Epidermal melanocyte (primary cell): ENCODE data around the gene CYP2A6.
"Not testable (repeated sequence)": the region's sequence is repeated elsewhere in the genome, so short reads cannot be mapped to it uniquely, and the experiment has no call there.

ENCODE experiments used
- DNase-seq: peaks from one replicate; pipeline ENCODE4 v3.0.0; 2011; ENCODE audit warnings: low spot score; ENCODE audit not compliant: insufficient read length

The CYP2A6 gene

DNA sequence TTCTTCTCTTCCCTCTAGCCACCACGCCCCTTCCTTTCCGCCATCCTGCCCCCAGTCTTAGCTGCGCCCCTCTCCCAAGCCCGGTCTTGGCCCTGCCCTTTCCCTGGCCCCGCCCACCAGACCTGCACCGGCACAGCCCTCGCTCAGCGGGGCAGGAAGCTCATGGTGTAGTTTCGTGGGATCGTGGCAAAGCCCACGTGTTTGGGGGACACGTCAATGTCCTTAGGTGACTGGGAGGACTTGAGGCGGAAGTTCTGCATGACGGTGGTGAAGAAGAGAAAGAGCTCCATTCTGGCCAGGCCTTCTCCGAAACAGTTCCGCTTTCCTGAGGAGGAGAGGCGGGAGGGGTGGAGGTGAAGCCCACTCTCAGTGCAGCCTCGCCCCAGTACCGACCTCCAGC is 6.6 kb downstream of the CYP2A6 start:
- DNase-seq, result not testable (repeated sequence)

DNA sequence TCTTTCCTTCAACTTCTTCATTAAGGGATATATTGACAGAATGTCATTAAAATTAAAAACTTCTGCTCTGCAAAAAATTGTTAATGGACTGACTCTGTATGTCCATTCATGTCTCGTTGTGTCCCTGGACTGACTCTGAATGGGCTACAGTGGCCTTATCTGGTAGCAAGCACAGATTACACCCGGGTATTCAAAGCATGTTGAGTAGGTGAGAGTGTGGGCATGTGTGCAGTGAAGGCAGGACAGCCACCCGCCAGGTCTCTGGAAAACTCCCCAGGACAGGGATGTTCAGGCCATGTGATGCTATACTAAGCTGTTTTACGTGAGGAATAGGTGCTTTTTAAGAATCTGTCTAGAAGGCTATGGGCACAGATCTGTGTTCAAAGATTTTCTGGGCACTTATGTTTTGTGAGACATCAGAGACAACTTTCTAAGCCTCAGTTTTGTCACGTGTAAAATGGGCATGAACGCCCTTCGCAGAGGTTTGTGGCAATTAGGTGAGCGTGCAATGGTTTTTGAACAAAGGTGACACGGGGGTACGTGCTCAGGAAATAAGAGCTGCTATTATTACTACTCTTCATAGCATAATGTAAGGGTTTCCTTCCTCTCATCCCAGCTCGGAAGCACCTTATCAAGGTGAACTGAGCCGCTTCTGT is 7.1 kb downstream of the CYP2A6 start:
- not testable (repeated sequence) for DNase-seq

DNA sequence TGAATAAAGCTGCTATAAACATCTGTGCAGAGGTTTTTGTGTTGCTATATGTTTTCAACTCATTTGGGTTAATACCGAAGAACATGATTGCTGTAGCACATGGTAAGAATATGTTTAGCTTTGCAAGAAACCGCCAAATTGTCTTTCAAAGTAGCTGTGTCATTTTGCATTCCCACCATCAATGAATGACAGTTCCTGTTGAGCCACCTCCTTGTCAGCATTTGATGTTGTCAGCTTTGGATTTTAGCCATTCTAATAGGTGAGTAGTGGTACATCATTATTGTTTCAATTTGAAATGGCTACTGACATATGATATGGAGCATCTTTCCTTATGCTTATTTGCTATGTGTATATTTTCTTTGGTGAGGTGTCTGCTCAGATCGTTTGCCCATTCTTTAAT is 8.2 kb downstream of the CYP2A6 start:
- not testable (repeated sequence) for DNase-seq

DNA sequence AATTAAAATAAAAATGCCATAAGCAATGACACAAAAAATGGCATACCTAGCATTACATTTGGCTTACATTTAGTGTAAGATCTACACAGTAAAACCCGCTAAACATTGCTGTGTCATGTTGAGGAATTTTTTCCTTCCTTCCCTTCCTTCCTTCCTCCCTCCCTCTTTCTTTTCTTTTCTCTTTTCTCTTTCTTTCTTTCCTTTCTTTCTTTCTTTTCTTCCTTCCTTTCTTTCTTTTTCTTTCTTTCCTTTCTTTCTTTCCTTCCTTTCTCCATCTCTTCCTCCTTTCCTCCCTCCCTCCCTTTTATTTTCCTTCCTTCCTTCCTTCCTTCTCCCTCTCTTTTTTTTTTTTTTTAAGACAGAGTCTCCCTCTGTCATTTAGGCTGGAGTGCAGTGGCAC is 11.8 kb downstream of the CYP2A6 start:
- DNase-seq, result not testable (repeated sequence)

DNA sequence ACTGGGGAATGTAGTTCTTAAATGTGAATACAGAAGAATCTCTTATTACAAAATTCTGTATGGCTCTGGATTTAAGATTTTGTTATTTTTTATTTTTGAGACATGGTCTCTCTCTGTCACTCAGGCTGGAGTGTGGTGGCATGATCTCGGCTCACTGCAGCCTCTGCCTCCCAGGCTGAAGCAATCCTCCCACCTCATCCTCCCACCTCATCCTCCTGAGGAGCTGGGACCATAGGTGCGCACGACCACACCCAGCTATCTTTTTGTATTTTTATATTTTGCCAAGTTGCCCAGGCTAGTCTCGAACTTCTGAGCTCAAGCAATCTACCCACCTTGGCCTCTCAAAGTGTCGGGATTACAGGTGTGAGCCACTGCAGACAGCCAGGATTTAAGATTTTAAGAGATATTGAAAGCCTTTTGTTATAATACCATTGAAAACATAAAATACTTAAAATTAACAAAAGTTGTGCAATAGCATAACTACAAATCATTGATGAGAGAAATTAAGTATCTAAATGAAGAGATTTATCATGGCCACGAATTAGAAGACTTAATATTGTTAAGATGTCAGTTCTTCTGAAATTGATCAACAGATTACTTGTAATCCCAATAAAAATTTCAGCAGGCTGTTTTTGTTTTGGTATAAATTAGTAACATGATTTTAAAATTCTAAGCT is 13.4 kb downstream of the CYP2A6 start:
- no peak for DNase-seq

DNA sequence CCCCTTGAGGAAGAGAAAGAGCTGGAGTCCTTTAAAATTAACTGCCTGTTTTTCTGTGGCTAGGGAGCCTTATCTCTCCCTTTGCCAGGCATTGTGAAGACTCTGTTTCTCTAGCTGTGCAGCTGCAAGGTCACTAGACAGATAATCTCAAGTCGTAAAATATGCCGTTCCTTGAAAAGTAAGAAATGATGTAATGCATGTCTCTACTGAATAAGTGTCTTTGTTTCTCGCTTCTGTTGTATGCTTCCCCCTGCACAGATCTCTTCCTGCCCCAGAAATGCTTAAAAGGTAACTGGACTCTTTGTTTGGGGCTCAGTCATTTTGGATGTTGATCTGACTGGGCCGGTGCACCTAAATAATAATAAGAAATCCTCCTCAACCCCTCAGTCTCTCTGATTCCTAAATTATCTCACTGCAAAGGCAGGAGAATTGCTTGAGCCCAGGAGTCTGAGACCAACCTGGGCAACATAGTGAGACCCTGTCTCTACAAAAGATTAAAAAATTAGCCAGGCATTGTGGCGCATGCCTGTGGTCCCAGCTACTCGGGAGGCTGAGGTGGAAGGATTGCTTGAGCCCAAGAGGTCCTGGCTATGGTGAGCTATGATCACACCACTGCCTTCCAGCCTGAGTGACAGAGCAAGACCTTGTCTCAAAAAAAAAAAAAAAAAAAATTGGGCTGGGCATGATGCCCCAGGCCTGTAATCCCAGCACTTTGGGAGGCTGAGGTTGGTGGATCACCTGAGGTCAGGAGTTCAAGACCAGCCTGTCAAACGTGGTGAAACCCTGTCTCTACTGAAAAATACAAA is 16.3 kb downstream of the CYP2A6 start:
- not testable (repeated sequence) for DNase-seq

DNA sequence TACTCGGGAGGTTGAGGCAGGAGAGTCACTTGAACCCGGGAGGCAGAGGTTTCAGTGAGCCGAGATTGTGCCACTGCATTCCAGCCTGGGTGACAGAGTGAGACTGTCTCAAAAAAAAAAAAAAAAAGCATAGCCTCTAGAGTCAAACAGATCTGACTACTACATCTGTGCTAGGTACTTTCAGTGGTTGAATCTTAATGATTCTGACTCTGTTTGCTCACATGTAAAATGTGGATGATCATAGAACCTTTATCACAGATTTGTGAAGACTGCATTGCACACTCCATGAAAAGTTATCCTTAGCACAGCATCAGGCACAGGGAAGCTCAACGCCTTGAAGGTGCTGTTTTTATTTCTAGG is 17.8 kb downstream of the CYP2A6 start:
- DNase-seq, result not testable (repeated sequence)

DNA sequence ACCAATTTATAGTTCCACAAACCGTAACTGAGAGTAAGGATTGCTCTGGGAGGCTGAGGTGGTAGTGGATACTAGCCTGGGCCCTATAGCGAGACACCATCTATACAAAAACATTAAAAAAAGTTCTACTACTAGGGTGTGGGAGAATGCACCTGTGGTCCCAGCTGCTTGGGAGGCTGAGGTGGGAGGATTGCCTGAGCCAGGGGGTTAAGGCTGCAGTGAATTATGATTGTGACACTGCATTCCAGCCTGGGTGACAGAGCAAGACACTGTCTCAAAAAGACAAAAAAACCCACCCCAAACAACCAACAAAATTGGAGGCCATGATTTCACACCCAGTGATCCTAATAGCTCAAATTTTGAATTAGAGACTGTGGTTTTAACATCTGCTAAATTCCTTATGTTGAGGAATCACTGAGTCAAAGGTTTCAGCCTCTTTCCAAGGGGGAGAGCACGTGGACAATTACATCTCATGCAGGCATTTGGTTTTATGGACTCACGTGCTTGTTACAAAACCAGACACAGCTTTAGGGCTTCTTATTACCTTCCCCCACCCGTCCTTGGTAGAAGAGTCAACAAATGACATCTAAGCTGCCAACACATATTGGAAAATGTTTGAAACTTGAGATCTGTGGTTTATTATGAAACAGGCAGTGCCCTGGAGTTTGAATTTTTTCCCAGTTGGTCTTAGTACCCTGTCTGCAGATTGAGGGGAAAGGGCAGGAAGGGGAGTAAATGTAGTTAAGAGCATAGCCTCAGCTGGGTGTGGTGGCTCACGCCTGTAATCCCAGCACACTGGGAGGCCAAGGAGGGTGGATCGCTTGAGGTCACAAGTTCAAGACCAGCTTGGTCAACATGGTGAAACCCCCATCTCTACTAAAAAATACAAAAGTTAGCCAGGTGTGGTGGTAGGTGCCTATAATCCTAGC is 18.5 kb downstream of the CYP2A6 start:
- peak; percentile 75 for DNase-seq

DNA sequence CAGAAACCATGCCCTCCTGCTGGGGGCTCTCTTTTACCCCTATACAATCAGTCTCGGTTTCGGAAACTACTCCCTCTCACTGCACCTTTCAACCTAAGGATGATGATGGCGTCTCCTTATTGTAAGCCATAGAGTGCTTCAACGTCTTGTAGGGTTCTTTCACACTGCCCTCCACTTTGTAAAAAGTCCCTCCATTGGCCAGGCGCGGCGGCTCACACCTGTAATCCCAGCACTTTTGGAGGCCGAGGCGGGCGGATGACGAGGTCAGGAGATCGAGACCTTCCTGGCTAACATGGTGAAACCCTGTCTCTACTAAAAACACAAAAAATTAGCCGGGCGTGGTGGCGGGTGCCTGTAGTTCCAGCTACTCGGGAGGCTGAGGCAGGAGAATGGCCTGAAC is 19.5 kb downstream of the CYP2A6 start:
- not testable (repeated sequence) for DNase-seq

DNA sequence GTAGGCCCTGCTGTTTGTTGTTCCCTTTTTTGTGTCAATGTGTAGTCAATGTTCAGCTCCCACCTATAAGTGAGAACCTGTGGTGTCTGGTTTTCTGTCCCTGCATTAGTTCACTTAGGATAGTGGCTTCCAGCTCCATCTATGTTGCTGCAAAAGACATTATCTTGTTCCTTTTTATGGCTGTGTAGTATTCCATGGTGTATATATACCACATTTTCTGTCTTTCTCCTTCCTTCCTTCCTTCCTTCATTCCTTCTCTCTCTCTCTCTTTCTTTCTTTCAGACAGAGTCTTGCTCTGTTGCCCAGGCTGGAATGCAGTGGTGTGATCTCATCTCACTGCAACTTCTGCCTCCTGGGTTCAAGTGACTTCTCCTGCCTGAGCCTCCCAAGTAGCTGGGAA is 21.0 kb downstream of the CYP2A6 start:
- no peak for DNase-seq

DNA sequence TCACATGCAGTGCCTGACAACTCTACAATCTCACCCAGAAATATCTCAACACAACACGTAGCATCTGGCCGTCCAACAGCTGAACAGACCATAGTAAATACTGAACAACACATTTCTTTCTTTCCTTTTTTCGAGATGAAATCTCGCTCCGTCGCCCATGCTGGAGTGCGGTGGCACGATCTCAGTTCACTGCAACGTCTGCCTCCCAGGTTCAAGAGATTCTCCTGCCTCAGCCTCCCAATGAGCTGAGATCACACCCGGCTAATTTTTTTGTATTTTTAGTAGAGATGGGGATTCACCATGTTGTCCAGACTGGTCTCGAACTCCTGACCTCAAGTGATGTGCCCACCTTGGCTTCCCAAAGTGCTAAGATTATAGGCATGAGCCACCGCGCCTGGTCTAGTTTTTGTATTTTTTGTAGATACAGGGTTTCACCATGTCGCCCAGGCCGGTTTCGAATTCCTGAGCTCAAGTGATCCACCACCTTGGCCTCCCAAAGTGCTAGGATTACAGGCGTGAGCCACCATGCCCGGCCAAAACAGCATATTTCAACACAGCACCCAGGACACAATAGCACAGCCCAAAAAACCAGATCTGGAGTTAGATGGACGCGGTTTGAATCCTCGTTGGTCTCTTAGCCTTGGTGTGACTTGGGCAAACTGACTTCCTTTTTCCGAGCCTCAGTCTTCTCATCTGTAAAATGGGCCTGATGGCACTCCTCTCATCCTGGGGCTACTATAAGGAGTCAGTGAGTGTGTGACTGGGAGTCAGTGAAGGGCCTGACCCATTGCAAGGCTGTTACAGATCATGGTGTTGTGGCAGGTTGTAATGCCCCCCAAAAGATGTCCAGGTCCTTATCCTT is 22.6 kb downstream of the CYP2A6 start:
- no peak for DNase-seq

DNA sequence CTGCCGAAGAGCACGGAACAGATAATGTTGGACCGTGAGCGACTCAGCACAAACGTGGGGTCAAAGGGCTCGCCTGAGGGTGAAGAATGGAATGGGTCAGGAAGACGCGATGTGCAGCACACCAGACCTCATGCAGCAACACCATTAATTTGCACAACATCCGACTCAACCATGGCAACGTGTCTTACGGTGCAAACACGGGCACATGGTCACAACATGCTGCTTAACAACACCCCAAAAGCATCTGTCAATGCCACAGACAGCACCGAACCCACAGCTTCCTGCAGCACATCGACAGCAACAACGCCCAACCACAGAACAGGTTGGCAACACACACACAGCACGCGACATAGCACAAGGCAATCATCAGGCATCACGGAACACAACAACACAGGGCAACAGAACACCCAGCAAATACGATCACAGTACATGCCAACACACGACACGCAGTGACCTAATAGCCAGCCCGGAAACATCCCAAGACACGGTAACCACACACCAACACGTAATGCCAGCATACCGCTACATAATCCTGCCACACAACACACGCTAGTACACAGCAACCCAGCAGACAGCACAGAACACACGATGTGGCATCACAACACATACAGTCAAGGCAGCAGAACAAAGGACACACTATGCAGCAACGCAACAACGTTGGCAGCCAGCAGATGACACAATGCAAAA is 23.4 kb downstream of the CYP2A6 start:
- DNase-seq, result not testable (repeated sequence)

DNA sequence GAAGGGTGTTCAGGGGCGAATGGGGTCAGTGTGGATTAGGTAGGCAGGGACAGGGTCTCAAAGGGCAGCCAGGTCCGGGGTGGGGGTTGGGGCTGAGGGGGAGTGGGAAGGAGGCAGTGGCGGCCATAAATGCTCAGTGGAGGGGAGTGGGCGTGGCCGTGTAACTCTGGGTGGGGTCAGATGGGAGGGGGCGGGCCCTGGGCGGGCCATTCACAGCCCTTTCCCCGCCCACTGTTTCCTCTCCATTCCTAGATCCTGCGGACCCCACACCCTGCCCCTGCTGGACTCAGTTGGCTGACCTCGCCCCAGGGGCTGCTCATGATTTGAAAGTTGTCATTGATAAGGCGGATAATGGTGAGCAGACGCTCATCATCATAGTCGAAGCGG is 23.9 kb downstream of the CYP2A6 start:
- DNase-seq, result not testable (repeated sequence)

DNA sequence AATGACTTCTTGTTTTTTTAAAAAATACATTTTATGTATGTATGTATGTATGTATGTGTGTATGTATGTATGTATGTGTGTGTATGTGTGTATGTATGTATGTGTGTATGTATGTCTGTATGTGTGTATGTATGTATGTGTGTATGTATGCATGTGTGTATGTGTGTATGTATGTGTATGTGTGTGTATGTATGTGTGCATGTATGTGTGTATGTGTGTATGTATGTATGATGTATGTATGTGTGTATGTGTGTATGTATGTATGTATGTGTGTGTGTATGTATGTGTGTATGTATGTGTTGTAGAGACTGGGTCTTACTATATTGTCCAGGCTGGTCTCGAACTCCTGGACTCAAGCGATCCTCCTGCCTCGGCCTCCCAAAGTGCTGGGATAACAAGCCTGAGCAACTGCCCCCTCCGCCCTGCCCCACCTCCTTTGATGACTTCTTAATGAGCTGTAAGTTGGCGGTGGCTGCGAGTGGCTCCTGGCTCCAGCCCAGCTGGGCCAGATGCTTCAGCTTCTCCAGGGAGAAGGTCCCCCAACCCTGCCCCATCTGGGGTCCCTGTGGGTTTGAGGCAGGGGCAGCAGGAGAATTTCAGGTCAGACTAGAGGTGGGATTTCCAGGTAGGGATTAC is 24.7 kb downstream of the CYP2A6 start:
- DNase-seq, result not testable (repeated sequence)

DNA sequence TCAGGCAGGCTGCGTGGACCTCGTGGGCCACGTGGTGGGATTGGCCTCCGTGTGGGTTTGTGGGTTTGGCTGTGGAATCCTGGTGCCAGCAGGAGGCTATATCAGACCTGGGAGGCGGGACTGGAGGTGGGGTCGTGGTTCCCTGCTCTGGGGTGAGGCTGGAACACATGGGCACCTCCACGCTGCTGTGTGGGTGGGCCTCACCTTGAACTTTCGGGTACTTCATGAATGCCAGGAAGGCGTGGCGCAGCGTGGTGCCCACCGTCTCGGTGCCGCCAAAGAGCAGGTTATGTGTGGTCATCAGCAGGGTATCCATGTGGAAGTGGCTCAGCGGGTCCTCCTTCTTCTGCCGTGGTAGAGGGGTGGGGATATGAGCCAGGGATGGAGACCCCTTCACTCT is 25.3 kb downstream of the CYP2A6 start:
- not testable (repeated sequence) for DNase-seq

DNA sequence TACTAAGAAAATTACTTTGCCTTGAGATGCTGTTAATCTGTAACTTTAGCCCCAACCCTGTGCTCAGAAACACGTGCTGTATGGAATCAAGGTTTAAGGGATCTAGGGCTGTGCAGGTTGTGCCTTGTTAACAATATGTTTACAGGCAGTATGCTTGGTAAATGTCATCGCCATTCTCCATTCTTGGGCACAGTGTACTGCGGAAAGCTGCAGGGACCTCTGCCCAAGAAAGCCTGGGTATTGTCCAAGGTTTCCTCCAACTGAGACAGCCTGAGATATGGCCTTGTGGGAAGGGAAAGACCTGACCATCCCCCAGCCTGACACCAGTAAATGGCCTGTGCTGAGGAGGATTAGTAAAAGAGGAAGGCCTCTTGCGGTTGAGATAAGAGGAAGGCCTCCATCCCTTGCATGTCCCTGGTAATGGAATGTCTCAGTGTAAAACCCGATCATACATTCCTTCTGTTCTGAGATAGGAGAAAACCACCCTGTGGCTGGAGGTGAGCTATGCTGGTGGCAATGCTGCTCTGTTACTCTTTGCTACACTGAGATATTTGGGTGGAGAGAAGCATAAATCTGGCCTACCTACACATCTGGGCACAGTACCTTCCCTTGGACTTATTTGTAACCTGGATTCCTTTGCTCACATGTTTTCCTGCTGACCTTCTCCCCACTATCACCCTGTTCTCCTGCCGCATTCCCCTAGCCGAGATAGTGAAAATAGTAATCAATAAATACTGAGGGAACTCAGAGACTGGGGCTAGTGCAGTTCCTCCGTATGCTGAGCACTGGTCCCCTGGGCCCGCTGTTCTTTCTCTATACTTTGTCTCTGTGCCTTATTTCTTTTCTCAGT is 27.3 kb downstream of the CYP2A6 start:
- not testable (repeated sequence) for DNase-seq

DNA sequence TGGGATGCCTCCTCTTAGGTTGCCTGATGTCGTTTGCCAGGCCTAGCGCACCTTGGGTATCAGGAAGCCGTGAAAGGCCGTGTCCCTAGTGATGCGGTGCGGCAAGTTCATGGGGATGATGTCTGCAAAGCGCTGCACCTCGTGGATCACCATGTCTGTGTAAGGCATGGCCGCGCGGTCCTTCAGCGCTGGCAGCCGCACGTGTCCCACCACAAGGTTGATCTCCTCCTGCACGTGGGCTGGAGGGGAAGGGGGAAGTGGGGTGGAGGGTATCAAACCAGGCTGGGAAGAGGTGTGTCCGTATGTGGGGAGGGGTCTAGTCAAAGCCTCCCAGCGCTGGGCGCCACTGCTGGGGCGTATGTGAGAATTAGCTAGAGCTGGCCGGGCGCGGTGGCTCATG is 28.1 kb downstream of the CYP2A6 start:
- DNase-seq, result no peak

DNA sequence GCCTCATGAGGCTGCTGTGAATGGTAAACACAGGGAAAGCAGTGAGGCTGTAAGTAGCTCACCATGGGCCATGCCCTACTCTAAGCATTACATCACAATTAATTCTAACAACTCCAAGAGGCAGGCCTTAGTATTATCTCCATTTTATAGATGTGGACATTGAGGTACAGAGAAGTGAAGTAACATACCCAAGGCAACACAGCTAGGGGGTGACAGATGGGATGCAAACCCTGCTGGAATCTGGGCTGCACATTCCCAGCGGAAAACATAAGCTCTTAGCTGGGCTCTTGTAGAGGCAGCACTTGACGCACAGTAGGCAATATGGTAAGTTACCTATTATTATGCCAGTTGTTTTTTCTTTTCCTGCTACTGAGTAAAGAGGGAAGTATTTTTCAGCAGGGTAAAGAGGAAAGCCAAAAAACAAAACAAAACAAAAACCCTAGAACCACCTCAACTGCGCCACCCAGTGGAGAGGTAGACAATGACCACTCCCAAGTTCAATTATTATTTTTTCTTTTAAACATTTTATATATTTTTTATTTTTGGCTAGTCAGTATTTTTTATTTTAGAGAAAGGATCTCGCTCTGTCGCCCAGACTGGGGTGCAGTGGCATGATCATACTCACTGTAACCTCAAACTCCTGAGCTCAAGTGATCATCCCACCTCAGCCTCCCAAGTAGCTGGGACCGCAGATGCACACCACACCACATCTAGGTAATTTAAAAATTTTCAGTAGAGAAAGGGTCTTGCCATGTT is 30.6 kb downstream of the CYP2A6 start:
- DNase-seq, result not testable (repeated sequence)
